IMR-90 (cell line): Measurements from ENCODE around the gene PLSCR5. TPM values are rescaled to one million over a fixed set of nuclear protein-coding genes. Genes with fewer than 3 reads are reported as not detected.

Experiments
- ATAC-seq: fragments of 200-7000 bp; cut with Tn5 transposase; 2 replicates; pipeline ENCODE4 v1.9.1; 2020; ENCODE audit warnings: low read depth, mild to moderate bottlenecking, moderate library complexity
- BruUV-seq: library from RNA; stranded (reverse); fragments of 400-500 nt; replicated peaks from 2 replicates; lab custom pipeline; 2021; lab: Mats Ljungman, UMichigan
- CTCF ChIA-PET: fragments of 300-600 bp; formaldehyde crosslinking; extraction: SDS; loops from one replicate; lab custom pipeline; 2021; ENCODE audit warnings: antibody characterized with exemption; lab: Yijun Ruan, JAX
- POLR2A ChIA-PET: fragments of 300-600 bp; sonication (Branson Sonifier 250); formaldehyde crosslinking; loops from one replicate; lab custom pipeline; 2022; ENCODE audit warnings: antibody characterized with exemption; ENCODE audit not compliant: unreplicated experiment; lab: Charles Lee
- DNase-seq: peaks from one replicate; pipeline ENCODE4 v3.0.0; 2013
- H2AFZ ChIP-seq: replicated peaks from 2 replicates; pipeline ENCODE3; 2013; ENCODE audit warnings: low read length, mild to moderate bottlenecking; ENCODE audit not compliant: poor library complexity
- H2AK5ac ChIP-seq: 2 replicates; pipeline ENCODE4 v1.6.1; 2013; ENCODE audit warnings: low read depth, low read length, inconsistent platforms
- H2AK9ac ChIP-seq: replicated peaks from 2 replicates; pipeline ENCODE3; 2013; ENCODE audit warnings: mild to moderate bottlenecking, low read depth, low read length, moderate library complexity; ENCODE audit not compliant: poor library complexity
- H2BK120ac ChIP-seq: 2 replicates; pipeline ENCODE4 v1.6.1; 2013; ENCODE audit warnings: low read depth, low read length, inconsistent platforms
- H2BK15ac ChIP-seq: 3 replicates; pipeline ENCODE4 v1.6.1; 2013; ENCODE audit warnings: low read depth, low read length, inconsistent platforms
- H2BK20ac ChIP-seq: 2 replicates; pipeline ENCODE4 v1.6.1; 2013; ENCODE audit warnings: low read depth, mild to moderate bottlenecking, inconsistent platforms, low read length, moderate library complexity
- H2BK5ac ChIP-seq: 2 replicates; pipeline ENCODE4 v1.6.1; 2013; ENCODE audit warnings: mild to moderate bottlenecking, low read depth, low read length, inconsistent platforms; ENCODE audit not compliant: poor library complexity, severe bottlenecking
- H3K14ac ChIP-seq: replicated peaks from 2 replicates; pipeline ENCODE4 v1.6.1; 2013; ENCODE audit warnings: low read depth, low read length, inconsistent platforms
- H3K18ac ChIP-seq: 2 replicates; pipeline ENCODE4 v1.6.1; 2013; ENCODE audit warnings: low read depth, low read length, control low read depth
- H3K23ac ChIP-seq: 2 replicates; pipeline ENCODE4 v1.6.1; 2013; ENCODE audit warnings: low read depth, low read length, inconsistent platforms
- H3K27ac ChIP-seq: 2 replicates; pipeline ENCODE4 v1.5.1; 2013; ENCODE audit warnings: mild to moderate bottlenecking, control low read depth, low read length; ENCODE audit not compliant: insufficient read depth
- H3K27me3 ChIP-seq: 2 replicates; pipeline ENCODE4 v1.6.1; 2013; ENCODE audit warnings: low read length; ENCODE audit not compliant: control insufficient read depth, insufficient read depth
- H3K36me3 ChIP-seq: 2 replicates; pipeline ENCODE4 v1.6.1; 2013; ENCODE audit warnings: low read length, mixed read lengths; ENCODE audit not compliant: control insufficient read depth, insufficient read depth
- H3K4ac ChIP-seq: 2 replicates; pipeline ENCODE4 v1.6.1; 2013; ENCODE audit warnings: low read depth, low read length, inconsistent platforms
- H3K4me1 ChIP-seq: 2 replicates; pipeline ENCODE4 v1.6.1; 2013; ENCODE audit warnings: low read length, mixed read lengths; ENCODE audit not compliant: control insufficient read depth, insufficient read depth
- H3K4me2 ChIP-seq: 2 replicates; pipeline ENCODE4 v1.6.1; 2013; ENCODE audit warnings: low read depth, mild to moderate bottlenecking, control low read depth, low read length, moderate library complexity
- H3K4me3 ChIP-seq: 2 replicates; pipeline ENCODE4 v1.5.1; 2013; ENCODE audit warnings: low read depth, mild to moderate bottlenecking, control low read depth, low read length, moderate library complexity; ENCODE audit not compliant: insufficient read depth
- H3K56ac ChIP-seq: 2 replicates; pipeline ENCODE4 v1.6.1; 2013; ENCODE audit warnings: low read length, inconsistent platforms; ENCODE audit not compliant: insufficient read depth; ENCODE audit errors: extremely low read depth
- H3K79me1 ChIP-seq, 2 experiments: 2 replicates each; pipeline ENCODE4 v1.6.1; 2013; ENCODE audit warnings: low read length in 2 of 2, inconsistent platforms in 1 of 2, low read depth in 1 of 2
- H3K9ac ChIP-seq: 2 replicates; pipeline ENCODE4 v1.6.1; 2013; ENCODE audit warnings: low read depth, low read length, control low read depth
- H3K9me1 ChIP-seq: 2 replicates; pipeline ENCODE4 v1.6.1; 2013; ENCODE audit warnings: low read length, inconsistent platforms; ENCODE audit not compliant: insufficient read depth
- H3K9me3 ChIP-seq: 2 replicates; pipeline ENCODE4 v1.6.1; 2013; ENCODE audit warnings: low read length; ENCODE audit not compliant: control insufficient read depth, insufficient read depth
- H4K20me1 ChIP-seq: 2 replicates; pipeline ENCODE4 v1.6.1; 2013; ENCODE audit warnings: low read length, inconsistent platforms; ENCODE audit not compliant: insufficient read depth
- H4K5ac ChIP-seq: 2 replicates; pipeline ENCODE4 v1.6.1; 2013; ENCODE audit warnings: mild to moderate bottlenecking, low read depth, low read length, control low read depth
- H4K8ac ChIP-seq, 2 experiments: 2 replicates each; pipeline ENCODE4 v1.6.1; 2013; ENCODE audit warnings: low read depth in 2 of 2, low read length in 2 of 2, control low read depth in 1 of 2, inconsistent platforms in 1 of 2
- H4K91ac ChIP-seq: 2 replicates; pipeline ENCODE4 v1.6.1; 2013; ENCODE audit warnings: low read depth, low read length, inconsistent platforms; ENCODE audit not compliant: insufficient read depth
- BHLHE40 ChIP-seq: fragments of 150-350 bp; IDR thresholded peaks from 2 replicates; pipeline ENCODE4 v1.6.1; 2016; ENCODE audit warnings: mild to moderate bottlenecking, low read depth, low read length
- CEBPB ChIP-seq: IDR thresholded peaks from 2 replicates; pipeline ENCODE4 v1.6.1; 2012; ENCODE audit warnings: low read depth, low read length, improper control_type of control experiment
- CHD1 ChIP-seq: IDR thresholded peaks from 2 replicates; pipeline ENCODE4 v1.6.1; 2012; ENCODE audit warnings: low read depth, low read length, improper control_type of control experiment
- FOS ChIP-seq: fragments of 150-350 bp; IDR thresholded peaks from 2 replicates; pipeline ENCODE4 v1.6.1; 2016; ENCODE audit warnings: low read depth, low read length
- MAFK ChIP-seq: IDR thresholded peaks from 2 replicates; pipeline ENCODE4 v1.6.1; 2012; ENCODE audit warnings: low read depth, low read length, improper control_type of control experiment
- USF2 ChIP-seq: fragments of 150-350 bp; IDR thresholded peaks from 2 replicates; pipeline ENCODE4 v1.6.1; 2017; ENCODE audit warnings: mild to moderate bottlenecking, antibody characterized with exemption, low read length, low read depth
- WGBS, 2 experiments: methylation state at CpG; one replicate each; pipeline versions ENCODE4 v1.1.5 to v1.1.7; 2013; ENCODE audit warnings: missing lambda C conversion rate in 2 of 2; ENCODE audit not compliant: insufficient read length in 1 of 2; ENCODE audit errors: extremely low coverage in 2 of 2; 5-methylcytosine and 5-hydroxymethylcytosine counted together
- dilution Hi-C: fragments of 300-500 bp; cut with HindIII; formaldehyde crosslinking; loops from one replicate; pipeline ENCODE4 v1.14.3; 2018; ENCODE audit warnings: low sequenced_read_pairs; ENCODE audit not compliant: unreplicated experiment
- in situ Hi-C: fragments of 300-500 bp; cut with MboI; formaldehyde crosslinking; loops from 3 replicates; pipeline ENCODE4 v1.14.3; 2019; ENCODE audit warnings: low sequenced_read_pairs, inconsistent platforms, mixed read lengths
- intact Hi-C: fragments of 100-400 bp; cut with micrococcal nuclease; formaldehyde crosslinking; loops from 2 replicates; pipeline ENCODE4 v1.10.0; 2022
- polyA plus RNA-seq, 3 experiments: library from polyadenylated mRNA; depleted of rRNA; stranded (reverse); fragments of >200 nt; gene quantifications; 2 replicates each; pipeline ENCODE4 v1.2.3, GENCODE V29; 2012; ENCODE audit warnings: low replicate concordance in 1 of 3
- total RNA-seq: library from RNA; depleted of rRNA; stranded (reverse); fragments of >200 nt; gene quantifications from 2 replicates; pipeline ENCODE4 v1.2.3, GENCODE V29; 2012

The PLSCR5 gene
- total and polyA plus RNA-seq, 2 of the 4 experiments (the other 2 are of a cell fraction): not detected

DNA sequence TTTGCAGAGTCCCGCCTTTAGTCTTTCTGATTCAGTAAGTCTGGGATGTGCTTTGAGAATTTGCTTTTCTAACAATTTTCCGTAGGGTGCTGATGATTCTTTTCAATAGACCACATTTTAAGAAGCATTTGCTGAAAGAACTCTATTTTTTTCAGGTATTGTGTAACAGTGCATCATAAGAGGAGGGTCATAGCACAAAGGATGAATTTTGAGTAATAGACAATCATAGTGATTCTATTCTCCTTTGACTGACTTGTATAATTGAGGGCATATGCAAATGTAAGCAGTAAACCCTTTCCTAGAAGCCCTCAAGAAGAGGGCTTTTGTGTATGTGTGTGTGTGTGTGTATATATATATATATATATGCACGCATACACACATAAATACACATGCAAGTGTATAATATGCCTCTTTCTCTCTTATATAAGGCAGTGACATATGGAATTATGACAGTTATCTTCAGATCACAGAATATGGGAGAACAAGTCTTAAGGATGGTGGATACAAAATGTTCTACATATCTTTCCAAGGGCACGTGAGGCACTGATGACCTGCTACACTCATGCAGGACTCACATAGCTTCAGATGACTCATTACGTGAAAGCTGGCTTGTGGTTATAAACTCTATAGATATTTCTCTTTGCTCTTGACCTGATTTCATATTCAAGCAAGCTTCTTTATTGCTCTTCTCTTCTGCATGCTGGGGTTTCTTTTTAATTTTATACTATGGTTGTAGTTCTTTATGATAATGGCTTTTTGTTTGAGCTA lies 54.2 kb downstream of the PLSCR5 start:
- no peak overlapping the region for H4K91ac ChIP-seq
- H3K4ac ChIP-seq: no peak overlapping the region
- no peak overlapping the region for H3K4me2 ChIP-seq
- no peaks in the 10 kb centered on the region; the same call in none of the 2 replicates for H3K4me1 ChIP-seq
- H2BK5ac ChIP-seq: no peak overlapping the region
- H2BK15ac ChIP-seq: no peak overlapping the region
- no peak overlapping the region for H2AK5ac ChIP-seq
- intact Hi-C loops (no loop called here), in situ Hi-C loops (no loop called here), dilution Hi-C loops (no loop called here)
- BruUV-seq: no TSS peak
- no peak overlapping the region for H3K56ac ChIP-seq
- no peak overlapping the region for H2AFZ ChIP-seq
- no peak overlapping the region for H3K27ac ChIP-seq
- DNase-seq (peak; percentile 96), ATAC-seq (peak; percentile 94)
- no peaks in the 10 kb centered on the region for H4K20me1 ChIP-seq
- no peak overlapping the region for H3K23ac ChIP-seq
- no peak overlapping the region for H4K8ac ChIP-seq
- H3K36me3 ChIP-seq: no peaks in the 10 kb centered on the region
- H3K4me3 ChIP-seq: no peak overlapping the region
- H3K18ac ChIP-seq: no peak overlapping the region
- no peaks in the 10 kb centered on the region for H3K9me3 ChIP-seq
- no peak overlapping the region for H2BK20ac ChIP-seq
- peak overlapping the region; percentile 16; the same call in 1 of the 2 replicates for H2BK120ac ChIP-seq
- H2AK9ac ChIP-seq: no peak overlapping the region
- TF ChIP-seq BHLHE40 (peak; percentile 100), CEBPB (peak; percentile 79), CHD1 (no peak), MAFK (no peak), FOS (peak; percentile 92), USF2 (peak; percentile 96)
- no peaks in the 10 kb centered on the region for H3K9me1 ChIP-seq
- no peak overlapping the region for H3K9ac ChIP-seq
- no peak overlapping the region for H4K5ac ChIP-seq
- ChIA-PET POLR2A (no interaction called here), CTCF (interaction anchor here (0.6 to 0.8 kb wide), 5 partner anchors 15 to 55 kb away, joined by 3 to 4 read pairs (median 3); no protein-coding TSS in a partner anchor)
- H3K79me1 ChIP-seq: no peaks in the 10 kb centered on the region
- no peak overlapping the region for H3K14ac ChIP-seq
- WGBS, 2 experiments: no CpG with 5 or more reads among the region's 5 CpGs
- H3K27me3 ChIP-seq: no peaks in the 10 kb centered on the region
